Sigmoid colon (tissue), 4 donors: Measurements from ENCODE around the gene POLDIP2.

Experiments used
- EP300 ChIP-seq, 4 donors: sonication (generic); formaldehyde crosslinking; IDR thresholded peaks; one replicate each; pipeline ENCODE4 v1.6.1; 2017; ENCODE audit warnings: antibody characterized with exemption in 4 of 4
- TF ChIP-seq, protein P1 (sequence below), 4 experiments: fragments of 450-650 bp in 3 of 4; fragments of 200-600 bp in 1 of 4; IDR thresholded peaks; one replicate each; pipeline ENCODE4 v1.5.1; 2016 to 2019; ENCODE audit warnings: antibody characterized with exemption in 4 of 4, mild to moderate bottlenecking in 3 of 4, moderate library complexity in 2 of 4

GRCh38 chr17:28384281-28385036 lies 27.1 kb upstream of the POLDIP2 start:
- TF ChIP-seq EP300 (IDR thresholded peaks at IDR 0.05): no peak
- TF ChIP-seq, protein P1, sequence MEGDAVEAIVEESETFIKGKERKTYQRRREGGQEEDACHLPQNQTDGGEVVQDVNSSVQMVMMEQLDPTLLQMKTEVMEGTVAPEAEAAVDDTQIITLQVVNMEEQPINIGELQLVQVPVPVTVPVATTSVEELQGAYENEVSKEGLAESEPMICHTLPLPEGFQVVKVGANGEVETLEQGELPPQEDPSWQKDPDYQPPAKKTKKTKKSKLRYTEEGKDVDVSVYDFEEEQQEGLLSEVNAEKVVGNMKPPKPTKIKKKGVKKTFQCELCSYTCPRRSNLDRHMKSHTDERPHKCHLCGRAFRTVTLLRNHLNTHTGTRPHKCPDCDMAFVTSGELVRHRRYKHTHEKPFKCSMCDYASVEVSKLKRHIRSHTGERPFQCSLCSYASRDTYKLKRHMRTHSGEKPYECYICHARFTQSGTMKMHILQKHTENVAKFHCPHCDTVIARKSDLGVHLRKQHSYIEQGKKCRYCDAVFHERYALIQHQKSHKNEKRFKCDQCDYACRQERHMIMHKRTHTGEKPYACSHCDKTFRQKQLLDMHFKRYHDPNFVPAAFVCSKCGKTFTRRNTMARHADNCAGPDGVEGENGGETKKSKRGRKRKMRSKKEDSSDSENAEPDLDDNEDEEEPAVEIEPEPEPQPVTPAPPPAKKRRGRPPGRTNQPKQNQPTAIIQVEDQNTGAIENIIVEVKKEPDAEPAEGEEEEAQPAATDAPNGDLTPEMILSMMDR (IDR thresholded peaks at IDR 0.05): no peak
